ENCODE results near the gene ARPIN.
A peak's percentile ranks its signal among the peaks of the same experiment; 100 is the strongest.

ARPIN gene

GRCh38 chr15:89875741-89876140, 37.0 kb downstream of the ARPIN start:
- no peak for TF ChIP-seq EZH2phosphoT487 (IDR thresholded peaks at IDR 0.05; ENCODE audit: borderline replicate concordance, low read length)
- no peak for TF ChIP-seq CTCF (IDR thresholded peaks at IDR 0.05; ENCODE audit: low read depth, low read length, poor library complexity, severe bottlenecking)

GRCh38 chr15:89874926-89875564, 37.7 kb downstream of the ARPIN start:
- H4K20me1 ChIP-seq (ENCODE audit: control insufficient read depth, insufficient read depth, low read depth, low read length) = no peaks in the 10 kb centered on the region
- H3K9me3 ChIP-seq (ENCODE audit: control insufficient read depth, insufficient read depth, low read length) = no peaks in the 10 kb centered on the region
- H3K9me2 ChIP-seq (replicated peaks; ENCODE audit: control insufficient read depth, low read length) = no peaks in the 10 kb centered on the region
- no peaks in the 10 kb centered on the region for H3K27me3 ChIP-seq (ENCODE audit: control insufficient read depth, low read length)
- no peaks in the 10 kb centered on the region for H3K79me2 ChIP-seq (ENCODE audit: control insufficient read depth, low read length)
- no peak overlapping the region for H3K4me3 ChIP-seq (ENCODE audit: low read length)
- H3K36me3 ChIP-seq (ENCODE audit: control insufficient read depth, low read length) = peaks cover 19% of the 10 kb centered on the region; the same call in 1 of the 2 replicates
- TF ChIP-seq EZH2phosphoT487 (IDR thresholded peaks at IDR 0.05; ENCODE audit: borderline replicate concordance, low read length) = no peak
- TF ChIP-seq CTCF (IDR thresholded peaks at IDR 0.05; ENCODE audit: low read depth, low read length, poor library complexity, severe bottlenecking) = peak; percentile 96
- peaks cover 4% of the 10 kb centered on the region for H3K4me1 ChIP-seq (ENCODE audit: control insufficient read depth, low read length)
- H3K4me2 ChIP-seq (ENCODE audit: low read length) = no peak overlapping the region
- no peak overlapping the region for H3K27ac ChIP-seq (ENCODE audit: low read depth, low read length)
- H3F3A ChIP-seq (ENCODE audit: control insufficient read depth, insufficient read depth) = peaks cover 6% of the 10 kb centered on the region

More at GRCh38 chr15:89875741-89876140, 37.0 kb downstream of the ARPIN start:
- Histone ChIP-seq H3K27me3 (ENCODE audit: control insufficient read depth, low read length) (no peaks in the 10 kb centered on the region), H3K79me2 (ENCODE audit: control insufficient read depth, low read length) (no peaks in the 10 kb centered on the region), H3K4me2 (ENCODE audit: low read length) (no peak overlapping the region), H3K36me3 (ENCODE audit: control insufficient read depth, low read length) (peaks cover 15% of the 10 kb centered on the region), H3F3A (ENCODE audit: control insufficient read depth, insufficient read depth) (peaks cover 6% of the 10 kb centered on the region), H4K20me1 (ENCODE audit: control insufficient read depth, insufficient read depth, low read depth, low read length) (no peaks in the 10 kb centered on the region), H3K9me2 (replicated peaks; ENCODE audit: control insufficient read depth, low read length) (no peaks in the 10 kb centered on the region), H3K9me3 (ENCODE audit: control insufficient read depth, insufficient read depth, low read length) (no peaks in the 10 kb centered on the region), H3K4me1 (ENCODE audit: control insufficient read depth, low read length) (peaks cover 4% of the 10 kb centered on the region), H3K4me3 (ENCODE audit: low read length) (no peak overlapping the region), H3K27ac (ENCODE audit: low read depth, low read length) (no peak overlapping the region)

GRCh38 chr15:89870688-89871288, 42.0 kb downstream of the ARPIN start:
- Histone ChIP-seq H4K20me1 (ENCODE audit: control insufficient read depth, insufficient read depth, low read depth, low read length) (no peaks in the 10 kb centered on the region), H3K36me3 (ENCODE audit: control insufficient read depth, low read length) (peaks cover 11% of the 10 kb centered on the region; the same call in 1 of the 2 replicates), H3K4me3 (ENCODE audit: low read length) (no peak overlapping the region), H3F3A (ENCODE audit: control insufficient read depth, insufficient read depth) (no peaks in the 10 kb centered on the region), H3K9me3 (ENCODE audit: control insufficient read depth, insufficient read depth, low read length) (no peaks in the 10 kb centered on the region), H3K27ac (ENCODE audit: low read depth, low read length) (no peak overlapping the region), H3K4me2 (ENCODE audit: low read length) (no peak overlapping the region), H3K27me3 (ENCODE audit: control insufficient read depth, low read length) (no peaks in the 10 kb centered on the region), H3K4me1 (ENCODE audit: control insufficient read depth, low read length) (peaks cover 4% of the 10 kb centered on the region), H3K9me2 (replicated peaks; ENCODE audit: control insufficient read depth, low read length) (no peaks in the 10 kb centered on the region), H3K79me2 (ENCODE audit: control insufficient read depth, low read length) (no peaks in the 10 kb centered on the region)
- no peak for TF ChIP-seq EZH2phosphoT487 (IDR thresholded peaks at IDR 0.05; ENCODE audit: borderline replicate concordance, low read length)
- TF ChIP-seq CTCF (IDR thresholded peaks at IDR 0.05; ENCODE audit: low read depth, low read length, poor library complexity, severe bottlenecking) = no peak
